Posterior vena cava (tissue), 2 donors: Measurements from ENCODE around the gene NPY1R. TPM values are rescaled to one million over a fixed set of nuclear protein-coding genes. Genes with fewer than 3 reads are reported as not detected.

Source experiments
- DNase-seq: peaks from one replicate; pipeline ENCODE4 v3.0.0-alpha.2; 2020; ENCODE audit warnings: low spot score
- intact Hi-C, 2 donors: fragments of 100-400 bp; cut with DNase I; formaldehyde crosslinking; loops; one replicate each; pipeline versions ENCODE4 v1.14.1 to v1.14.2; 2022 to 2023
- total RNA-seq, 2 donors: library from RNA; stranded (reverse); fragmentation: NEBNext Ultra II Directional; extraction: Animal tissue kit (Norgen Biotek cat#: 25700); gene quantifications; one replicate each; pipeline ENCODE4 v1.2.1, GENCODE V29; 2021
- donor health status: DM: yes; HTN: yes; CAD: no.
- donor health status: DM: yes; HTN: yes; CAD: no.

Gene NPY1R
- total RNA-seq, 2 donors from 2014 or later: 61.9 to 147 TPM

GRCh38 chr4:163295138-163295537, 37.3 kb downstream of the NPY1R start:
- DNase-seq: no peak
- intact Hi-C loops: no loop called here

DNA sequence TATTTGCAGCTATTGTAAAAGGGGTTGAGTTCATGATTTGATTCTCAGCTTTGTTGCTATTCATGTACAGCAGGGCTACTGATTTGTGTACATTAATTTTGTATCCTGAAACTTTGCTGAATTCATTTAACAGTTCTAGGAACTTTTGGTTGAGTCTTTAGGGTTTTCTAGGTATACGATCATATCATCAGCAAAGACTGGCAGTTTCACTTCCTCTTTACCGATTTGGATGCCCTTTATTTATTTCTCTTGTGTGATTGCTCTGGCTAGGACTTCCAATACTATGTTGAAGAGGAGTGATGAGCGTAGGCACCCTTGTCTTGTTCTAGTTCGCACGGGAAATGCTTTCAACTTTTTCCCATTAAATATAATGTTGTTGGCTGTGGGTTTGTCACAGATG, 48.1 kb downstream of the NPY1R start:
- intact Hi-C loops: no loop called here

DNA sequence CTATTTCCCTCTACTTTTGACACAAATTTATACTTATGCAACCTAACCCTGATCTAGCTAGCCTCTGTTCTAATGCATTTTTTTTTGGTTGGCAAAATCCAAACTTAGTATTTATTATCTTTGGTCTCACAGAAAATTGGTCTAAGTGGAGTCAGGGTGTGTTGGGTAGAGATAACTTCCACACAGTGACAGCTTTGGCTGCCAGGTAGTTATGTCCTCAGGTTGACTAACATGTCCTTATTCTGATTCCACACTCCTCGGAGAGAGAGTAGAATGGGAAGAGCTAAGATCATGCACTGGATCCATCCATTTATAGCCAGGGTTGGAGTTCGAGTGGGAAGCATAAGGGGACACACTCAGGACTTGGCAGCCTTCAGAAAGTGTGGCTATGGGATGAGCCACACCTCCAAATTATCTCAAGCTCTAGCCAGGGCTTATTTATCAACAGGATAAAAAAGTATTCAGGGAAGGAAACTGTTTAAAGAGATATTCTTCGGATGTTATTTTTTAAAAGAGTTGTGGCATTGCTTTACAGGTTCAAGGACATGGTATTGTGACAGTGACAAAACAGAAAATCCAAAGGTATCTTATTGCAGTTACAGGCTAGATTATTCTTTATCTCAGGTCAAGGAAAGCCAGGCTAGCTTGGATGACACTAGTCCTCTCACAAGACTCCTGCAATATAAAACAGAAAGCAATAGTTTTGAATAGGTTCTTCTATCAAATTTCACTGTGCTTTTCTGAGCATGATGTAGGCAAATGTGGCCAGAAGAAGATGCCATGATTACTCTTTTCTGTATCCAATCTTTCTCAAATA, 51.5 kb downstream of the NPY1R start:
- intact Hi-C loops: no loop called here
- DNase-seq: no peak

More for the DNA sequence above, 48.1 kb downstream of the NPY1R start:
- DNase-seq: no peak

- intact Hi-C loops: no loop called here
- no peak for DNase-seq
Measured at GRCh38 chr4:163279713-163280112, 52.7 kb downstream of the NPY1R start.

- intact Hi-C loops: no loop called here
- no peak for DNase-seq
Measured at GRCh38 chr4:163274861-163275260, 57.5 kb downstream of the NPY1R start.

Other genes starting within 250 kb of the NPY1R start
- gene NAF1, start 165.7 kb downstream of the NPY1R start, total RNA-seq: 10 to 100 TPM; 23.6 to 28.2 TPM
- 1 to 10 TPM; 2.9 to 7.4 TPM for gene NPY5R, start 11.3 kb upstream of the NPY1R start, total RNA-seq
- gene TKTL2, start 141.2 kb upstream of the NPY1R start, total RNA-seq: under 1 TPM in 1 of 2 donors, not detected in 1; 0.14 TPM
- gene TMA16, start 162.1 kb upstream of the NPY1R start, total RNA-seq: 10 to 100 TPM; 30.2 to 31.4 TPM